HG02610 (cell line): ENCODE results near the gene TUBA4B.
"Not testable (repeated sequence)": the region's sequence is repeated elsewhere in the genome, so short reads cannot be mapped to it uniquely, and the experiment has no call there.

Experiments
- ATAC-seq: cut with Tn5 transposase; IDR thresholded peaks from one replicate; pipeline ENCODE4 v1.9.1; 2021; ENCODE audit warnings: mild to moderate bottlenecking, moderate library complexity; ENCODE audit not compliant: unreplicated experiment

The TUBA4B gene

GRCh38 chr2:219247678-219248642, 5.1 kb upstream of the TUBA4B start:
- ATAC-seq: no peak

- ATAC-seq: no peak
These were observed 4.2 kb upstream of the TUBA4B start for GRCh38 chr2:219248845-219249202.

GRCh38 chr2:219249203-219249980, 3.7 kb upstream of the TUBA4B start:
- peak; percentile 32 for ATAC-seq

GRCh38 chr2:219250049-219250781, 2.8 kb upstream of the TUBA4B start:
- no peak for ATAC-seq

- no peak for ATAC-seq
These were observed 1.4 kb upstream of the TUBA4B start for GRCh38 chr2:219251656-219252055.

- ATAC-seq: no peak
These were observed 959 bp upstream of the TUBA4B start for GRCh38 chr2:219252084-219252483.

- no peak for ATAC-seq
These were observed 508 bp upstream of the TUBA4B start for GRCh38 chr2:219252570-219252899.

- ATAC-seq: peak; percentile 65
These were observed 928 bp downstream of the TUBA4B start, which contains the start of gene TUBA4A for GRCh38 chr2:219253753-219254589. TUBA4A (minus strand) TSS chr2:219253918; CDS start chr2:219253858, 60 bp downstream.

- peak; percentile 37 for ATAC-seq
These were observed 1.7 kb downstream of the TUBA4B start for GRCh38 chr2:219254590-219255201.

- ATAC-seq: not testable (repeated sequence)
These were observed 5.9 kb downstream of the TUBA4B start for GRCh38 chr2:219258942-219259341.

- no peak for ATAC-seq
These were observed 8.2 kb downstream of the TUBA4B start for GRCh38 chr2:219261024-219261855.

GRCh38 chr2:219266232-219266631, 13.2 kb downstream of the TUBA4B start:
- no peak for ATAC-seq

- no peak for ATAC-seq
These were observed 13.8 kb downstream of the TUBA4B start for GRCh38 chr2:219266886-219267285.

- ATAC-seq: no peak
These were observed 15.3 kb downstream of the TUBA4B start for GRCh38 chr2:219268294-219268693.

GRCh38 chr2:219269362-219270054, 16.5 kb downstream of the TUBA4B start:
- ATAC-seq: no peak

- no peak for ATAC-seq
These were observed 17.0 kb downstream of the TUBA4B start for GRCh38 chr2:219270055-219270372.

GRCh38 chr2:219271021-219271420, 18.0 kb downstream of the TUBA4B start:
- ATAC-seq: no peak

- ATAC-seq: no peak
These were observed 19.3 kb downstream of the TUBA4B start for GRCh38 chr2:219272356-219272755.

- no peak for ATAC-seq
These were observed 20.0 kb downstream of the TUBA4B start for GRCh38 chr2:219272995-219273394.
